Neural cell (in vitro differentiated cells): Measurements from ENCODE around the gene TBC1D25. TPM values are rescaled to one million over a fixed set of nuclear protein-coding genes. Genes with fewer than 3 reads are reported as not detected.

Experiments
- H2AFZ ChIP-seq: fragments of 200-600, 300-800 bp; sonication (generic), shearing (Covaris generic); 2 replicates; pipeline ENCODE4 v1.6.0; 2014; ENCODE audit warnings: low read depth, mild to moderate bottlenecking, antibody characterized with exemption, low read length, moderate library complexity
- H3F3A ChIP-seq: fragments of 200-600 bp; shearing (Covaris generic); 2 replicates; pipeline ENCODE4 v1.6.1; 2016; ENCODE audit warnings: mild to moderate bottlenecking, moderate library complexity, mixed read lengths, antibody characterized with exemption, low read length; ENCODE audit not compliant: insufficient read depth, poor library complexity, severe bottlenecking
- H3K27ac ChIP-seq: fragments of 200-600, 300-800 bp; sonication (generic), shearing (Covaris generic); 2 replicates; pipeline ENCODE4 v1.5.1; 2014; ENCODE audit warnings: mild to moderate bottlenecking, low read length, moderate library complexity
- H3K27me3 ChIP-seq: fragments of 300-800, 200-600 bp; sonication (generic), shearing (Covaris generic); 2 replicates; pipeline ENCODE4 v1.6.0; 2014; ENCODE audit warnings: mild to moderate bottlenecking, low read depth, low read length, moderate library complexity; ENCODE audit not compliant: insufficient read depth
- H3K36me3 ChIP-seq: fragments of 300-800, 200-600 bp; sonication (generic), shearing (Covaris generic); 2 replicates; pipeline ENCODE4 v1.5.1; 2014; ENCODE audit warnings: mild to moderate bottlenecking, antibody characterized with exemption, low read length, moderate library complexity; ENCODE audit not compliant: insufficient read depth
- H3K4me2 ChIP-seq: fragments of 300-800, 200-600 bp; sonication (generic), shearing (Covaris generic); 2 replicates; pipeline ENCODE4 v1.6.0; 2014; ENCODE audit warnings: mild to moderate bottlenecking, low read length
- H3K4me3 ChIP-seq: fragments of 300-800, 200-600 bp; sonication (generic), shearing (Covaris generic); 2 replicates; pipeline ENCODE4 v1.5.1; 2014; ENCODE audit warnings: mild to moderate bottlenecking, low read length, moderate library complexity
- H3K79me2 ChIP-seq: fragments of 200-600 bp; shearing (Covaris generic); replicated peaks from 2 replicates; pipeline ENCODE4 v1.6.0; 2014; ENCODE audit warnings: mild to moderate bottlenecking, low read length, moderate library complexity; ENCODE audit not compliant: insufficient read depth
- H3K9ac ChIP-seq: fragments of 300-800, 200-600 bp; sonication (generic), shearing (Covaris generic); 2 replicates; pipeline ENCODE4 v1.6.1; 2016; ENCODE audit warnings: mild to moderate bottlenecking, low read length, mixed read lengths
- H3K9me2 ChIP-seq: fragments of 200-600 bp; shearing (Covaris generic); 2 replicates; pipeline ENCODE4 v1.6.1; 2016; ENCODE audit warnings: mild to moderate bottlenecking, low read length, mixed read lengths; ENCODE audit not compliant: insufficient read depth
- H3K9me3 ChIP-seq: fragments of 200-600, 300-800 bp; sonication (generic), shearing (Covaris generic); 2 replicates; pipeline ENCODE4 v1.6.1; 2016; ENCODE audit warnings: mild to moderate bottlenecking, mixed run types, low read length, moderate library complexity, mixed read lengths
- H4K20me1 ChIP-seq: fragments of 200-600 bp; shearing (Covaris generic); 2 replicates; pipeline ENCODE4 v1.6.1; 2016; ENCODE audit warnings: mild to moderate bottlenecking, mixed run types; ENCODE audit not compliant: insufficient read depth
- CTCF ChIP-seq: fragments of 450-650 bp; IDR thresholded peaks from 2 replicates; pipeline ENCODE4 v1.5.1; 2014; ENCODE audit warnings: antibody characterized with exemption, mild to moderate bottlenecking, moderate library complexity; ENCODE audit not compliant: poor library complexity, severe bottlenecking
- EP300 ChIP-seq: fragments of 450-650 bp; conservative IDR thresholded peaks from 2 replicates; pipeline ENCODE4 v1.6.1; 2014; ENCODE audit warnings: antibody characterized with exemption, mild to moderate bottlenecking, moderate library complexity; ENCODE audit not compliant: poor library complexity, severe bottlenecking
- EZH2 ChIP-seq: fragments of 200-600, 300-800 bp; shearing (Covaris generic), sonication (generic); IDR thresholded peaks from 2 replicates; pipeline ENCODE4 v1.6.1; 2014; ENCODE audit warnings: antibody characterized with exemption, low read length, borderline replicate concordance, mild to moderate bottlenecking; ENCODE audit not compliant: insufficient read depth, poor library complexity, severe bottlenecking
- MXI1 ChIP-seq: fragments of 450-650 bp; conservative IDR thresholded peaks from 2 replicates; pipeline ENCODE4 v1.6.1; 2014; ENCODE audit warnings: antibody characterized with exemption, mild to moderate bottlenecking; ENCODE audit not compliant: poor library complexity, severe bottlenecking
- POLR2AphosphoS5 ChIP-seq: IDR thresholded peaks from 2 replicates; pipeline ENCODE4 v1.6.1; 2012
- RAD21 ChIP-seq: fragments of 450-650 bp; conservative IDR thresholded peaks from 2 replicates; pipeline ENCODE4 v1.6.1; 2014; ENCODE audit warnings: antibody characterized with exemption, mild to moderate bottlenecking, moderate library complexity
- REST ChIP-seq: IDR thresholded peaks from 2 replicates; pipeline ENCODE4 v1.6.1; 2012; ENCODE audit warnings: borderline replicate concordance
- SMC3 ChIP-seq: fragments of 450-650 bp; conservative IDR thresholded peaks from 2 replicates; pipeline ENCODE4 v1.6.1; 2014; ENCODE audit warnings: antibody characterized with exemption, mild to moderate bottlenecking, moderate library complexity; ENCODE audit not compliant: poor library complexity
- TAF1 ChIP-seq: IDR thresholded peaks from 2 replicates; pipeline ENCODE4 v1.6.1; 2012; ENCODE audit warnings: low read depth
- polyA plus RNA-seq: library from polyadenylated mRNA; depleted of rRNA; stranded (reverse); fragments of >200 nt; gene quantifications from 2 replicates; pipeline ENCODE4 v1.2.3, GENCODE V29; 2014

Gene TBC1D25
- polyA plus RNA-seq, 1 donor from 2014 or later: 4.5 TPM

GRCh38 chrX:48559636-48560035 is 20.1 kb downstream of the TBC1D25 start:
- Histone ChIP-seq H3K4me3 (no peak overlapping the region), H3K36me3 (no peaks in the 10 kb centered on the region), H3K9me3 (no peaks in the 10 kb centered on the region), H3K9me2 (no peaks in the 10 kb centered on the region), H2AFZ (no peak overlapping the region), H3K79me2 (no peaks in the 10 kb centered on the region), H3K27me3 (no peaks in the 10 kb centered on the region), H3K9ac (no peak overlapping the region), H3K27ac (no peak overlapping the region), H3K4me2 (no peak overlapping the region), H3F3A (no peaks in the 10 kb centered on the region), H4K20me1 (no peaks in the 10 kb centered on the region)
- TF ChIP-seq SMC3 (no peak), TAF1 (no peak), MXI1 (no peak)

GRCh38 chrX:48560056-48560455 is 20.5 kb downstream of the TBC1D25 start:
- TF ChIP-seq EZH2: no peak
- no peak for TF ChIP-seq REST
- Histone ChIP-seq H4K20me1 (no peaks in the 10 kb centered on the region), H3K79me2 (no peaks in the 10 kb centered on the region), H3K9ac (no peak overlapping the region), H3K9me2 (no peaks in the 10 kb centered on the region), H3K4me3 (no peak overlapping the region), H3K4me2 (no peak overlapping the region), H3K36me3 (no peaks in the 10 kb centered on the region), H3F3A (no peaks in the 10 kb centered on the region), H3K27ac (no peak overlapping the region), H3K9me3 (no peaks in the 10 kb centered on the region), H3K27me3 (no peaks in the 10 kb centered on the region), H2AFZ (no peak overlapping the region)

GRCh38 chrX:48560681-48561080 is 21.2 kb downstream of the TBC1D25 start:
- Histone ChIP-seq H3K27ac (no peak overlapping the region), H3K27me3 (no peaks in the 10 kb centered on the region)
- TF ChIP-seq SMC3 (no peak), EZH2 (no peak), EP300 (no peak), POLR2AphosphoS5 (no peak), REST (no peak), RAD21 (no peak), CTCF (no peak), MXI1 (no peak)

More at GRCh38 chrX:48560681-48561080, 21.2 kb downstream of the TBC1D25 start:
- Histone ChIP-seq H3K9me2 (no peaks in the 10 kb centered on the region), H3F3A (no peaks in the 10 kb centered on the region), H3K9ac (no peak overlapping the region), H4K20me1 (no peaks in the 10 kb centered on the region), H3K36me3 (no peaks in the 10 kb centered on the region), H2AFZ (no peak overlapping the region), H3K4me3 (no peak overlapping the region), H3K79me2 (no peaks in the 10 kb centered on the region), H3K4me2 (no peak overlapping the region), H3K9me3 (no peaks in the 10 kb centered on the region)
